Umbilical cord (tissue), 2 donors: ENCODE measurements around the gene EIF3B. TPM values are rescaled to one million over a fixed set of nuclear protein-coding genes. Genes with fewer than 3 reads are reported as not detected.
A peak's percentile ranks its signal among the peaks of the same experiment; 100 is the strongest.
"Not testable (repeated sequence)": the region's sequence is repeated elsewhere in the genome, so short reads cannot be mapped to it uniquely, and the experiment has no call there.

Source experiments
- DNase-seq: peaks from one replicate; pipeline ENCODE4 v3.0.0-alpha.2; 2015; ENCODE audit warnings: low spot score
- total RNA-seq: library from RNA; depleted of rRNA; stranded (reverse); fragments of >200 nt; gene quantifications from one replicate; pipeline ENCODE4 v1.2.3, GENCODE V29; 2014; ENCODE audit warnings: low replicate concordance; ENCODE audit not compliant: insufficient read depth

Gene EIF3B
- 102 TPM for total RNA-seq

DNA sequence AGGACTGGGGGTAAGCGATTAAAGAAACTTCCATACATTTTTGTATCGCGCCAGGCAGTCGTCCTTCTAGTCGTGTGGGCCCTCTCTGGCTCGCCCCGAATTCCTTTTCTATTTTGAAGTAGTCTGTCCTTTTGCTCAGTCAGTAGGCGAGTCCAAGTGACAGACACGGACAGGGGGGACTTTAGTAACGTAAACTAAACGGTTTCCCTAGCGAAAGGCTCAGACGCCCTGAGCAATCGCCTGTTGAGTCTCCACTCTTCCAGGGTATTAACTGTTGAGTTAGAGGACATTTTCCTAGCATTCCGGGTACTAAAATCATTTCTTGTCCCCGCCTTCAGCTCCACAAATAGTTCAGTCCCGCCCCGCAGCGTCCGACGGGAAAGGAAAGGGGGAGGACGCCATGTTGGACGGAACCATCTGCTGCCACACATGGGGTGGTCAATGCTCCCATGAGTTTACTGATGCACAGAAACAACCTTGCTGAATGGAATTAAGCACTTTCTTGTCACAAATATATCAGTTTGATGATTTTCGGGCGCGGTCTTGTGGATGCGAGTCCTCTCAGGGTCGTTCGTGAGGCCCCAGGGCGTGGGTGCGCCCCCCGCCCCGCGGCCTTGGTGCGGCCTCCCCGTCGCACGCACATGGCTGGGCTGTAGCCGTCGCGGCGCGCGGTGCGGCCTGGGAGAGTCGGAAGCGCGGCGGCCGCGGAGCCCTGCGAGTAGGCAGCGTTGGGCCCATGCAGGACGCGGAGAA is at the start of gene EIF3B:
Gene EIF3B (plus strand): TSS at position 642 of the 753 bp plus-strand sequence. CDS start 95 bp downstream, at position 737.
- peak; percentile 97 for DNase-seq

DNA sequence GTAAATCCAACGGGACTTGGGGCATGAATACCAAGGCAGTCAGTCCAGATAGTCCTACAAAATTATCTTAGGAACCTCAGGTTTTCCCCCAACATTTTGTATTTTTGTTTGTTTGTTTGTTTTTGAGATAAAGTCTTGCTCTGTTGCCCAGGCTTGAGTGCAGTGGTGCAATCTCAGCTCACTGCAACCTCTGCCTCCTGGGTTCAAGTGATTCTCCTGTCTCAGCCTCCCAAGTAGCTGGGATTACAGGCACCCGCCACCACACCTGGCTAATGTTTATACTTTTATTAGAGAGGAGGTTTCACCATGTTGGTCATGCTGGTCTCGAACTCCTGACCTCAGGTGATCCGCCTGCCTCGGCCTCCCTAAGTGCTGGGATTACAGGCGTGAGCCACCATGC is 49.4 kb upstream of the EIF3B start:
- DNase-seq, result not testable (repeated sequence)

DNA sequence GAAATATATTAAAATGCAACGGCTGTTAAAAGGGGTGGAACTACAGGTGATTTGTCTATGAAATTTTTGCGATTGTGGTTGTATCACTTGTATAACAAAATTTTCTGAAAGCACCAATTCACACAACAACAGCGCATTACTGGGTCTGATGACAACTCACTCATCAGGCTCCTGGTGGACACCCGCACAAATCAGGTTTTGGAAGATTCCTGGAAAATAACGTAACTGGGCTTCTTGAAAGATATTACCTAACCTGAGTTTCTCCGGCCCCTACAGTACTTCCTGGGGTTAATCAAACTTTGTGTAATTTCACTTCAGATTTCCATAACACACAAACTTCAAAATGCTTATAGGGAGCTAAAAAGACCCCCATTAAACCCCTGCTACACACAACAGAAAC is 47.9 kb upstream of the EIF3B start:
- peak; percentile 31 for DNase-seq

DNA sequence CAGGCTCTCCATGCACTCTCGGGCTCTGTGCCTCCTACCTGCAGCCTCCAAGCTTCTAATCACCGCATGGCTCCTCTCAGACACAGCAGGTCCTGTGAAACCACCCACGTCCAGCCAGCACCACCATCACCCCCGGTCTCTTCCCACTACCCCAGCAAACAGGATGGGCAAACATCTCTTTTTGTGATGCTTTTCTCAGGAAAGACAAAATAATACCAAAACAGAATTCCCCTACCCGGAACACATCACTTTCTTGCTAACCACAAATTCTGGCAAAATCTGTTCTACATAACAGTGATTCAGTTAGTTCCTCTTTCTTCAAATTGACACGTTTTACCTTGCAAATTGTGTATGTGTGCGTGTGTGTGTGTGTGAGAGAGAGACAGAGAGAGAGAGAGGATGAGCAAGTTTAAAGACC is 46.9 kb upstream of the EIF3B start:
- DNase-seq, result no peak

DNA sequence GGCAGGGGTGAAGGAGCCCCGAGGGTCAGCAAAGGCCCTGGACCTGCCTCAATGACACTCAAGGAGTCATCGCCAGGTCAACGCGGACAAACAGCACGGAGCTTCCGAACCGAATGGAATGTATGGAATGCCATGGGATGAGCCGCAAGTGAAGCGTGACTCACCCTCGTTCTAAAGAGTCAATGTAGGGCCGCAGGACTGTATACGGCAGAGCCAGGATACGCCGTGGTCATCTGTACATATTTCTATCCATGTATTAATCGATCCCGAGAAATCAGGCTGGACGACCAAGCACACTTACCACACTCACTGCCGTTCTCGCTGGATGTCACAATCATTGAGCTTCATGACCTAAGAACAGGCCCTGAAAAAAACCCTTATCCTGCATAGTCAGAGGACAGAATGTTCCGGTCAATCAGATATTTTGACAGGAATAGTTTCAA is 44.7 kb upstream of the EIF3B start:
- DNase-seq, result peak; percentile 57

DNA sequence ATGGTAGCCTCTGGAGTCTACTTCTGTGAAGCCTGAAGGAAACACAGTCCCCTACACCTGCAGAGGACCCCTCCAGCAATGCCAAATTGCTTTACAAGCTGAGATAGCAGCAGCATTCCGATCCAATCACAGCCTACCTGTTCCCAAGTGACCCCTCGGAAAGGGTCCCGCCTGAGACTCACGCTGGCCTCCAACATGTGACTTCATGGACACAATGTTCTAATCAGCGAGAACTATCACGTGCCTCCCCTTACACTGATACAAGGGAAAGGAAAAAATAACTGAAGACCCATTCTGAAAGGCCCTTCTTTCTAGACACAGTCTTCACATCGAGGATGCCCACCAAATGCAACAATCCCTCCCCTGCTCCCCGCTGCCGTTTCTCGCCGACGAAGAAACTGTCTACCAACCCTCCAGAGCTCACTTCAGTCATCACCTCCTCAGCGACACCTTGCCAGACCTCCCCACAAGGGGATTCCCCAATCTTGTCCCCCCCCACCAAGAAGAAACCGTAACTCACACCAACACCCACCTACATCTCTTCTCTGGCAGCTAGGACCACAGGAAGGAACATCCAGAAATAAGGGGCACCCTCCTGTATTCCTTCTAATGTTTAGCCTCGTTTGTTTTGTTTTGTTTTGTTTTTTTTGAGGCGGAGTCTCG is 42.2 kb upstream of the EIF3B start:
- no peak for DNase-seq

DNA sequence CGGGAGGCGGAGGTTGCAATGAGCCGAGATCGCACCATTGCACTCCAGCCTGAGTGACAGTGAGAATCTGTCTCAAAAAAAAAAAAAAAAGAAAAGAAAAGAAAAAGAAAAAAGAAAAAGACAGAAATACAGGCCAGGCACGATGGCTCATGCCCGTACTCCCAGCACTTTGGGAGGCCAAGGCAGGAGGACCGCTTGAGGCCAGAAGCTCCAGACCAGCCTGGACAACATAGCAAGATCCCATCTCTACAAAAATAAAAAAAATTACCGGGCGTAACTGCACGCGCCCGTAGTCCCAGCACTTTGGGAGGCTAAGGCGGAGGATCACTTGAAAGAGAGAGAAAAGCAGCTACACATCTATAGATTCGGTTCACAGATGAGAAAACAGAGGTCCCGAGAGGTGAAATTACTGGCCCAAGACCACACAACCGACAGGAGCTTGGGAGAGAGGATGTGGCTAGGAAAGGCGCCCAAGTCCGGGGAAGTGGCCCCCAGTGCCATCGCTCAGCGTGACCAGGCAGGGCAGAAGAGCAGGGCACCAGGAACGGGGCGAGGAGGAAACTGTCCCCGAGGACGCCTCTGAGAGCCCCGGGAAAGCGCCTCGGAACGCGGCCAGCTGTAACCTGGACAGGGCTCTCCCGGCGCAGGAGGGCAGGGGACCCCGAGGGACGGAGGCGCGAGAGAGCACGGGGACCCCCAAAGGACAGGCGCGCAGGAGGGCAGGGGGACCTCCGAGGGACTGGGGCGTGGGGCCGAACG is 41.0 kb upstream of the EIF3B start:
- DNase-seq, result no peak

DNA sequence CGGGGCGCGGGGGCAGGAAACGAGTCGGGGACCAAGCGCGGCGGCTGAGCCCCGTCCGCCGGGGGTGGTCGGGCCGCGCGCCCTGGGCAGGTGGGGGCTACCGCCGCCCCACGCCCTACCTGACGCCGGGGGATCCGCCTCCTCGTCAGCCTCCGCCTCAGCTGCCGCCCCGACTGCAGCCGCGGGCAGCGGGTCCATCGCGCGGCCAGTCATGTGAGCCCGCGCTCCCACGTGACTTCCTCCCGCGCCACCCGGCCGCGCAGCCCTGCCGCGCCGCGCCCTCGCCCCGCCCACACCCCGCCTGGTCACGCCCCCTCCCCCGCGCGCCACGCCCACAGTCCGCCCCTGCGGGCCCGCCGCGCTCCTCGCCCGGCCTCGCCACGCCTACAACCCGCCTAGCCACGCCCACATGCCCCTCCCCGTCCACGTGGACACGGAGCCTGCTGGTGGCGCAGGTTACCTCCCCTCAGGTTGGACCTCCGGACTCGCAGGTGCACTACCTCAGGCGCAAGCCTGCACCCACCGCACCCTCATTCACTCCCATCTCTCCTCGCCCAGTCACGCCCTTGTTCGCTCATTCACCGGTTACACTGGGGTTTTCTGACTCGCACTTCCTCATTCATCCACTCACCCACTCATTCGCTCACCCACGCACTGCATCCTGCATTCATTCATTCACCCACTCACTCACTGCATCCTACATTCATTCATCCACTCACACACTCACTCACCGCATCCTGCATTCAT is 40.2 kb upstream of the EIF3B start, which contains the start of gene SNX8:
Gene SNX8 (minus strand): TSS at position 233 of the 747 bp plus-strand sequence. CDS start 20 bp downstream, at position 213.
- peak; percentile 85 for DNase-seq

DNA sequence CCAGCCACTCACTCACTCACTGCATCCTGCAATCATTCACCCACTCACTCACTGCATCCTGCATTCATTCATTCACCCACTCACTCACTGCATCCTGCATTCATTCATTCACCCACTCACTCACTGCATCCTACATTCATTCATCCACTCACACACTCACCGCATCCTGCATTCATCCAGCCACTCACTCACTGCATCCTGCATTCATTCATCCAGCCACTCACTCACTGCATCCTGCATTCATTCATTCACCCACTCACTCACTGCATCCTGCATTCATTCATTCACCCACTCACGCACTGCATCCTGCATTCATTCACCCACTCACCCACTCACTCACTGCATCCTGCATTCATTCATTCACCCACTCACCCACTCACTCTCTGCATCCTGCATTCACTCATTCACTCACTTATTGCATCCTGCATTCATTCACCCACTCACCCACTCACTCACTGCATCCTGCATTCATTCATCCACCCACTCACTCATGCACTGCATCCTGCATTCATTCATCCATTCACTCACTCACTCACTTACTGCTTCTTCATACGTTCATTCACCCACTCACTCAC is 39.6 kb upstream of the EIF3B start:
- not testable (repeated sequence) for DNase-seq

DNA sequence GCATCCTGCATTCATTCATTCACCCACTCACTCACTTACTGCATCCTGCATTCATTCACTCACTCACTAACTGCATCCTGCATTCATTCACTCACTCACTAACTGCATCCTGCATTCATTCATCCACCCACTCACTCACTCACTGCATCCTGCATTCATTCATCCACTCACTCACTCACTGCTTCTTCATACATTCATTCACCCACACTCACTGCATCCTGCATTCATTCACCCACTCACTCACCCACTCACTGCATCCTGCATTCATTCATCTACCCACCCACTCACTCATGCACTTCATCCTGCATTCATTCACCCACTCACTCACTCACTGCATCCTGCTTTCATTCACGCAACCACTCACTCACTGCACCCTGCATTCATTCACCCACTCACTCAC is 38.8 kb upstream of the EIF3B start:
- no peak for DNase-seq

DNA sequence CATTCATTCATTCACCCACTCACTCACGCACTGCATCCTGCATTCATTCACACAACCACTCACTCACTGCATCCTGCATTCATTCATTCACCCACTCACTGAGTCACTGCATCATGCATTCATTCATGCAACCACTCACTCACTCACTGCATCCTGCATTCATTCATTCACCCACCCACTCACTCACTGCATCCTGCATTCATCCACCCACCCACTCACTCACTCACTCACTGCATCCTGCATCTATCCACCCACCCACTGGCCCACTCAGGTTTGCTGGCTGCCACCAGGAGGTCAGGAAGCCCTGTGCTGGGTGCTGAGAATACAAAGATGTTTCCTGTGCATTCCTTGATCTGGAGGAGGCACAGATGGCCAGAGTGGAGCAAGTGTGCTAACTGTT is 38.0 kb upstream of the EIF3B start:
- DNase-seq, result no peak

DNA sequence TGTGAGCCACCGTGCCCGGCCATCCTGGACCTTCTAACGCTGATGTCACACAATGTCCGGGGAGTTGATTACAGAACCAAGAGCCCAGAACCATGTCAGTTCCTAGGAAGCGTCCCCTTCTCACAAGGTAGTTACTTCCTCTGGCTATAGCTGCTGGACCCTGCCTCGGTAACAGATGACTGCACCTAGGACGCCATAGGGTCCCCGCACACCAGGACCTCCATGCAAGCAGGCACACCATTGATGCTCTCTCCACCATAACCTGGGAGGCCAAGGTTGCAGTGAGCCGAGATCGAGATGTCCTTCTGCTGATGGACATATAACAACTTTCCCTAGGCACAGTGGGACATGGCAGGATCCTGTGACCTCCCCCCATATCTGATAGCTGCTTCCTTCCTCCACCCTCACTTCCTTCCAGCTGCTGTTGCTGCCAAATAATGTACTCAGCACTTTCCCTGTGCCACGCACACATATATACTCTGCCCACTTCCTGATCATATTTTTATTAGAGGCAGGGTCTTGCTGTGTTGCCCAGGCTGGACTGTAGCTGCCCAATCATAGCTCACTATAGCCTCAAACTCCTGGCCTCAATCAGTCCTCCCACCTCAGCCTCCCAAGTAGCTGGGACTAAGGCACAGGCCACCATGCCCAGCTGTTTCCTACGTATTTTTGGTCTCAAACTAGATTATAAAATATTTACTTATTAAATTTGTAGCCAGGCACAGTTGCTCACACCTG is 36.9 kb upstream of the EIF3B start:
- DNase-seq, result no peak

DNA sequence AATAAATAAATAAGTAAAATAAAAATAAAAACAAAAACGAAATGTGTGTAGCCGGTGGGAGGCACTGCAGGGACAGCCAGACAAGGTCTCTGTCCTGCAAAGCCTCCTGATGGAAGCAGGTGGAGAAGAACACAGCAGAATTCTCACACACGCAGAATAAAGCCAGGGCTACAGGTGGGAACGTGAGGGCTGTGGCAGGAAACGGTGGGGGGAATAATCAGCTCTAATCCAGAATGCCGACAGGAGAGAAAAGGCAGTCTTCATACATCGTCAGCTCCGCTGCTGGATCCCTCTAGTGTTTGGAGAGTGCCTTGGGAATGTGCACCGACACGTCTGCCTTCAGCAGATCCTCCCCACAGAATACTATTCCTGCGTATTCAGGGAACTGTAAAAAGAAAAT is 33.6 kb upstream of the EIF3B start:
- DNase-seq, result no peak

DNA sequence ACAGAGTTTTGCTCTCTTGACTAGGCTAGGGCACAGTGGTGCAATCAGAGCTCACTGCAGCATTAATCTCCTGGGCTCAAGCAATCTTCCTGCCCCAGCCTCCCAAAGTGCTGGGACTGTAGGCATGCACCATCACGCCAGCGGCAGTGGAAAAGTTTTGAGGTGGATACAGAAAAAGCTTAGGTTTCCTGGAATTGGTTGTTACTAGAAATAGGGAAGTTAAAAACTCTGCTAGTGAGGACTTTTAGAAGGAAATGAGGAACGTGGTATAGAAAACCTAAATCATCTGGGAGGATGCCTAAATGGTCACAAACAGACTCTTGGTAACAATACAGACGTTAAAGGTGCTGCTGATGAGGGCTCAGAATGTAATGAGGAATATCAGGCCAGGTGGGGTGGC is 29.5 kb upstream of the EIF3B start:
- DNase-seq, result peak; percentile 35

DNA sequence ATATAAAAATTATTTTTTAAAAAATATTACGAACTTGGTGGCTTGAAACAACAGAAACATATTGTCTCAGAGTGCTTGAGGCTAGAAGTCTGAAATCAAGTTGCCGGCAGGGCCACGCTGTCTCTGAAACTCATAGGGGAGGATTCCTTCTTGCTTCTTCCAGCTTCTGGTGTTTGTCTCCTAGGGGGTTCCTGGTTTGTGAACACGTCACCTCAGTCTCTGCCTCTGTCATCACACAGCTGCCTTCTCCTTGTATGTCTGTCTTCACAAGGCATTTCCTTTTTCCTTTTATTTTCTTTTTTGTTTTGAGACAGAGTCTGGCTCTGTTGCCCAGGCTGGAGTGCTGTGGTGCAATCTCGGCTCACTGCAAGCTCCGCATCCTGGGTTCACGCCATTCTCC is 27.7 kb upstream of the EIF3B start:
- no peak for DNase-seq

DNA sequence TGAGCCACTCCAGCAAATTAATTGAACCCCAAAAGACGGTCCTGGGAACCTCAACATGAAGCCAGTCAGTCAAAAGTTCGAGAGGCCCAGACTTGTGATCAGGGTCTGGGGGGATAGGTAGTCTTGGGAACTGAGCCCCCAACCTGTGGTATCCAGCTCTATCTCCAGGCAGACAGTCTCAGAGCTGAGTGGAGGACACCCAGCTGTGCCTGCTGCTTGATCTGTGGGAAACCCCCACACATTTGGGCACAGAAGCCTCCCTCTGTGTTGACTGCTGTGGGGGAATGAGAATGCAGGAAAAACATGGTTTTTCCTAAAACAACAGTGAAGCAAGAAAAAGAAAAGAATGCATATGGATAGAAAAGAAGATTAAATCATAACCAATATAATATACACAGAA is 24.1 kb upstream of the EIF3B start:
- DNase-seq, result no peak

DNA sequence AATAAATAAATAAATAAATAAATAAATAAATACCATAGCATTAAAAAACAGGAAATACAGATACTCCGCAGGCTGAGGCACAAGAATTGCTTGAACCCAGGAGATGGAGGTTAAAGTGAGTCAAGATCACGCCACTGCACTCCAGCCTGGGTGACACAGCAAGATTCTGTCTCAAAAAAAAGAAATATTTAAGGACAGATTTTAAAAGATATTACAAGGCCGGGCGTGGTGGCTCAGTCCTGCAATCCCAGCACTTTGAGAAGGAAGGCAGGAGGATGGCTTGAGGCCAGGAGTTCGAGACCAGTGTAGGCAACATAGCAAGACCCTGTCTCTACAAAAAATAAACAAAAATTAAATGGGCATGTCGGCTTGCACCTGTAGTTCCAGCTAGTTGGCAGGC is 22.9 kb upstream of the EIF3B start:
- DNase-seq, result no peak

DNA sequence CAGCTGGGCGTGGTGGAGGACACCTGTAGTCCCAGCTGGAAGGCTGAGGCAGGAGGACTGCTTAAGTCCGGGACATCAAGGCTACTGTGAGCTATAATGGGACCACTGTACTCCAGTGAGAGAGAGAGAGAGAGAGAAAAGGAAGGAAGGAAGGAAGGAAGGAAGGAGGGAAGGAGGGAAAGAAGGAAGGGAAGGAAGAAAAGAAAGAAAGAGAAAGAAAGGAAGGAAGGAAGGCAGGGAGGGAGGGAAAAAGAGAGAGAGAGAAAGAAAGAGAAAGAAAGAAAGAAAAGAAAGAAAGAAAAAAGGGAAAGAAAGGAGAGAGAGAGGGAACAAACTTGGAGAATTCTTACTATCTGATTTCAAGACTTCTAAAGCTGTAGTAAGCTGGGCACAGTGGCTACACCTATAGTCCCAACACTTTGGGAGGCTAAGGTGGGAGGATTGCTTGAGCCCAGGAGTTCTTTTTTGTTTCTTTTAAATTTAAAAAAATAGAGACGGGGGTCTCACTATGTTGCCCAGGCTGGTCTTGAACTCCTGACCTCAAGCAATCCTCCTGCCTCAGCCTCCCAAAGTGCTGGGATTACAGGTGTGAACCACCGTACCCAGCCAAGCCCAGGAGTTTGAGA is 21.9 kb upstream of the EIF3B start:
- DNase-seq, result not testable (repeated sequence)

DNA sequence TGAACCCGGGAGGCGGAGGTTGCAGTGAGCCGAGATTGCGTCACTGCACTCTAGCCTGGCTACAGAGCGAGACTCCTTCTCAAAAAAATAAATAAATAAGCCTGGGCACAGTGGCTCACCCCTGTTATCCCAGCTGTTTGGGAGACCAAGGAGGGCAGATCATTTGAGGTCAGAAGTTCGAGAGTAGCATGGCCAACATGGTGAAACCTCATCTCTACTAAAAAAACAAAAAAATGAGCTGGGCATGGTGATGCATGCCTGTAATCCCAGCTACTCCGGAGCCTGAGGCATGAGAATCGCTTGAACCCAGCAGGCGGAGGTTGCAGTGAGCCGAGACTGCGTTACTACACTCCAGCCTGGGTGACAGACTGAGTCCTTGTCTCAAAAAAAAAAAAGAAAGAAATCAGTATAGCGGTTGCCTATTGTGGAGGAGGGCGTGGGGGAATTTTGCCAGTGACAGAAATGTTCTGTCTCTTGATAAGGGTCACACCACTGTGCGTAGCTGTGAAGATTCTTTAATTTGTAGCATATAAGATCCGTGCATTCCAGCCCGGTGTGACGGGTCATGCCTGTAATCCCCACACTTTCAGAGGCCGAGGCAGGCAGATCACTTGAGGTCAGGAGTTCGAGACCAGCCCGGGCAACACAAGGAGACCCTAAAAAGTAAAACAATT is 17.9 kb upstream of the EIF3B start:
- no peak for DNase-seq
